ENCODE measurements around the gene IQGAP1. TPM values are rescaled to one million over a fixed set of nuclear protein-coding genes. Genes with fewer than 3 reads are reported as not detected.

Gene IQGAP1
- total RNA-seq, 1 experiment from 2014 or later = 72.4 TPM

GRCh38 chr15:90479656-90480055 is 91.6 kb downstream of the IQGAP1 start:
- Histone ChIP-seq H3T11ph (ENCODE audit: low read length) (no peak overlapping the region), H3K79me1 (ENCODE audit: insufficient read depth, low read depth, low read length, poor library complexity, severe bottlenecking) (no peaks in the 10 kb centered on the region), H3K14ac (ENCODE audit: insufficient read depth, low read length) (no peak overlapping the region), H3K27me3 (ENCODE audit: insufficient read depth, low read length) (no peaks in the 10 kb centered on the region), H3K4ac (ENCODE audit: low read depth, low read length) (no peak overlapping the region), H2BK5ac (ENCODE audit: insufficient read length, low read length) (no peak overlapping the region), H2BK120ac (ENCODE audit: low read depth, low read length, poor library complexity, severe bottlenecking) (no peak overlapping the region), H4K8ac (replicated peaks; ENCODE audit: insufficient read length, low read depth, low read length) (no peak overlapping the region), H3K27ac (ENCODE audit: insufficient read length, low read depth, low read length) (no peak overlapping the region), H3K4me2 (ENCODE audit: insufficient read depth, insufficient read length, low read length) (no peak overlapping the region), H3K23ac (ENCODE audit: insufficient read length, low read depth, low read length) (no peak overlapping the region), H4K91ac (ENCODE audit: insufficient read length, low read depth, low read length) (no peak overlapping the region), H4K20me1 (ENCODE audit: control insufficient read depth, insufficient read depth, insufficient read length) (no peaks in the 10 kb centered on the region), H2BK15ac (ENCODE audit: low read depth, low read length) (no peak overlapping the region), H2AFZ (ENCODE audit: low read length) (no peak overlapping the region), H3K4me1 (ENCODE audit: insufficient read depth, low read length) (no peaks in the 10 kb centered on the region), H4K5ac (ENCODE audit: insufficient read length, low read depth, low read length) (no peak overlapping the region), H3K56ac (ENCODE audit: insufficient read length, low read depth, low read length) (no peak overlapping the region), H2BK20ac (ENCODE audit: low read depth, low read length, poor library complexity, severe bottlenecking) (no peak overlapping the region), H3K79me2 (ENCODE audit: insufficient read depth, low read length) (no peaks in the 10 kb centered on the region), H3K23me2 (ENCODE audit: insufficient read length, low read depth, low read length, poor library complexity, severe bottlenecking) (no peaks in the 10 kb centered on the region), H3K9me3 (ENCODE audit: control insufficient read depth, low read depth, low read length) (no peaks in the 10 kb centered on the region), H3K9ac (ENCODE audit: extremely low read depth, insufficient read length, low read length) (no peak overlapping the region), H2AK5ac (ENCODE audit: insufficient read length, low read length) (no peak overlapping the region), H2BK12ac (ENCODE audit: insufficient read length, low read depth, low read length) (no peak overlapping the region), H3K18ac (ENCODE audit: insufficient read length, low read depth, low read length) (no peak overlapping the region)
- Mint-ChIP-seq H3K27me3 (ENCODE audit: low read depth) (no peaks in the 10 kb centered on the region), H3K4me1 (no peaks in the 10 kb centered on the region), H3K36me3 (ENCODE audit: insufficient read depth in 1 of 3, low read depth in 3 of 3) (peaks cover 12 to 61% (median 52%) of the 10 kb centered on the region in 3 experiments; a peak in 6 of 7 replicates), H3K27ac (no peak overlapping the region), H3K9me3 (no peaks in the 10 kb centered on the region), H3K4me3 (no peak overlapping the region)
- no peak for TF ChIP-seq CTCF (conservative IDR thresholded peaks at IDR 0.05)
- no CpG with 5 or more reads among the region's 5 CpGs for WGBS (ENCODE audit: extremely low coverage, insufficient read length, low lambda C conversion rate)
- no peak for DNase-seq

Data from H9 (cell line).